Amniotic stem cell (primary cell): Measurements from ENCODE around the gene NEURL2.

Experiments
- DNase-seq: peaks from one replicate; lab custom pipeline; 2025; lab: John Stamatoyannopoulos, UW

The NEURL2 gene

DNA sequence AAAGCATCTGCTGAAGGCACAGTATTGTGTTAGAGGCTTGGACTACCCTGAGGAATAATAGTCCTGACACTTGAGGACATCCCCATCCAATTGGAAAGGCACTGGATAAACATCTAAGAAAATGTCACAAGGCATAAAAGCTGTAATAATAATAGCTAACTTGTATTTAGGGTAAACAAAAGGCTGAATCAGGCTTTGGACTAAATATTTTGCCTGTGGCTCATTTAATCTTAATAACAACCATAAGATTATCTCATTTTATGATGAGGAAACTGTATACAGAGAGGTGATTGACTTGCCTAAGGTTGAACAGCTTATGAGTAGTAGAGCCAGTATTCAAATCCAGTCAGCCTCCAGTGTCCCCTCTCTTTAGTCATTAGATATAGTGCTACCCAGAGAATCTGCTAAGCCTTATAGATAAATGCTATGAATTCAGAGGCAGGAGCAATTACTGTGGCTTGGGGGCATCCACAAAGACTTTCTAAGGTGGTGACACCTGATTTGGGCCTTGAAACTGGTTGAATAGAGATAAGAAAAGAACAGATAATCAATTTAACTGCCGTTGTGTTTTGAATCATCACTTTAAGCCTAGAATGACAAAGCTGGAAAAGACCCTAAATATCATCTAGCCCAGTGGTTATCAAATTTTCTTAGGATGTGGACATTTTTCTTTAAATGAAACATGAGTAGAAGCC lies 17.5 kb downstream of the NEURL2 start:
- DNase-seq: no peak

DNA sequence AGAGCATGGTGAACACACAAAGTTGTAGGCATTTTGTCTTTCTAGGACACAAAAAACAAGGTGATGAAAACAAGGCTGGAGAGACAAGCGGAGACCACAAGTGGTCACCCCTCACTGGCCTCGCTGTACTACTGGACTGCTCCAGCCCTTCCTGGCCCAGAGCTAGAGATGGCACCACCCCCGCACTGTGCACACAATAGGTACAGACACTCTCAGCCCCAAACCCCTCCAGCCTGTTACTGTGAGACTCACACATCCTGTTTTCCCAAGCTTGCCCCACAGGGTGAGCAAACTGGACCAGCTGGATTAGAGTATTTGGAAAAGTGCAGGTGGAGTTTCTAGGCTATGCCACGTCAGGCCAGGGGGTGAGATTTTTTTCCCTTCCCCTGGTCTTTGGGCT lies 18.4 kb downstream of the NEURL2 start:
- no peak for DNase-seq

DNA sequence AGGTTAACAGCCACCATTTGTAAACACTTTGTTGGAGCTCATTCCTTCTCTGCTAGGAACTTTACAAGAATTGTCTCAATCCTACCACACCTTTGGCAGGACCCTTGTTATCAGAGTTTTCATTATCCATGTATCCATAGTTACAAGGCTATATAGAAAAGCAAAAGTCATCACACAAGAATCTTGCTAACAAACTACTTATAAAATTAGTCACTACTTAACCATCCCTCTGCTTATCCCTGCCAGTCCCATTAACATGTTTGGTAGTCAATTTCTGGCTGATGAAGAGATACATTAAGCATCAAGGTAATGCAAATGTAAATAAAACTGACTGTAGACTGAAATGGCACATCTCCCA lies 23.2 kb downstream of the NEURL2 start:
- DNase-seq: peak; percentile 10

DNA sequence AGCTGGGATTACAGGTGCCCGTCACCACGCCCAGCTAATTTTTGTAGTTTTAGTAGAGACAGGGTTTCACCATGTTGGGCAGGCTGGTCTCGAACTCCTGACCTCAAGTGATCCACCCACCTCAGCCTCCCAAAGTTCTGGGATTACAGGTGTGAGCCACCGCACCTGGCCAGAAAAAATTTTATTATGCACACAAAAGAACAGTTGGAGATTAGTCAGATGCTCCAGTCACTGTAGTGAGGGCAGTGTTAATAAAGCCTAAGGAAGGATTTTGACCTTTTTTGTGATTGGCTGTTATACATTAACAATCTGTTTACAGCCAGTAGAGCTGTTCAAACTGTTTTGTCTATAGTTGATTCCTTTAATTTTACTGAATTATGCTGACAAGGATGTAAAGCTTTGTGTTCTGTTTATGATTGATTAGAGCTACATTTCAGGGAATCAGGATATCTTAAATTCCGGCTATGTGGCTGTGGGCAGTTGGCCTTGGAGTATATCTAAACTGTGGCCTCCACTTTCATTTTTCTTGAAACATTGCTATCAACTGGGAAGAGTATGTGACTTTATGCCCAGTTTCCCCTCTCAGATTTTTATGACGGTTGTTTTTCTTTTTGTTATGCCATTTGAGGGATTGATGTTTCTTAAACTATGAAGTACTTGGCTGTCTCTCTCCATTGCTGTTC lies 23.7 kb downstream of the NEURL2 start:
- no peak for DNase-seq

DNA sequence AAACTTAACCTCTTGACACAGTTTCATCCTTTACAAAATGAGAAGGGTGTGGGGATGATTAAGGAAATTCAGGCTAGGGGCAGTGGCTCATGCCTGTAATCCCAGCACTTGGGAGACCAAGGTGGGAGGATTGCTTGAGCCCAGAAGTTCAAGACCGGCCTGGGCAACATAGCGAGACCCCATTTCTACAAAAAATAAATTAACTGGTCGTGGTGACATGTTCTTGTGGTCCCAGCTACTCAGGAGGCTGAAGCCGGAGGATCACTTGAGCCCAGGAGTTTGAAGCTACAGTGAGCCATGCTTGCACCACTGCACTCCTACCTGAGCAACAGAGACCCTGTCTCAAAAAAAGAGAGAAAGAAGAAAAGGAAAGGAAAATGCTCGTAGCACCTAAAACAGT lies 24.6 kb downstream of the NEURL2 start:
- no peak for DNase-seq

DNA sequence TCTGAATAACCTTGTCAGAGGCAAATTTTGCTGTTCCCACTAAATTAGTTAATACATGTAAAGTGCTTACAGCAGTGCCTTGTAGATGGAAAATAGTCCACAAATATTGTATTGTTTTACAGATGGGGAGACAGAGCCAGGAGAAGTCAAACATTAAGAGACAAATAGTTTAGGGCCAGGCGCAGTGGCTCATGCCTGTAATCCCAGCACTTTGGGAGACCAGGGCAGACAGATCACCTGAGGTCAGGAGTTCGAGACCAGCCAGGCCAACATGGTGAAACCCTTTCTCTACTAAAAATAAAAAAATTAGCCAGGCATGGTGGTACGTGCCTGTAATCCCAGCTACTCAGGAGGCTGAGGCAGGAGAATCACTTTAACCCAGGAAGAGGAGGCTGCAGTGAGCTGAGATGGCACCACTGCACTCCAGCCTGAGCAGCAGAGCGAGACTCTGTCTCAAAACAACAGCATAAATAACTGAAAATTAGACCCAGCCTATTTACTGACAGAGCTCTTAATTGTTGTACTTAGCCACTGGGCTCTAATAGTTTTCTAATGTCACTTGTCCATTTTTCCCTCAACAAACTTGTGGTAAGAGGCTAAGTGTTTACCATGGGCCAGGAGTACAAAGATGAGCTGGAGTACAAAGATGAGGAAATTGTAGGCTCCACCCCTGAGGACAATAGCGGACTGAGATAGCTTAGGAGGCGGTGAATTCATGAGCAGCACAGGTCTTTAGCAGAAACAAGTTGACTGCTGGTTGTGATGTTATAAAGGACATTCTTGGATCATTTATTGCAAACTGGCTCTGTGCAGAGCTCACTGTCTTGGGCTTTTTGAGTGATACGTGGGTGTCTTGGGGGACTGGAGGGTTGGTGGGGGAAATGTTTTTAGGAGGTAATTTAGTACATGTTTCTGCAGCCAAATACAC lies 27.2 kb downstream of the NEURL2 start:
- DNase-seq: no peak

DNA sequence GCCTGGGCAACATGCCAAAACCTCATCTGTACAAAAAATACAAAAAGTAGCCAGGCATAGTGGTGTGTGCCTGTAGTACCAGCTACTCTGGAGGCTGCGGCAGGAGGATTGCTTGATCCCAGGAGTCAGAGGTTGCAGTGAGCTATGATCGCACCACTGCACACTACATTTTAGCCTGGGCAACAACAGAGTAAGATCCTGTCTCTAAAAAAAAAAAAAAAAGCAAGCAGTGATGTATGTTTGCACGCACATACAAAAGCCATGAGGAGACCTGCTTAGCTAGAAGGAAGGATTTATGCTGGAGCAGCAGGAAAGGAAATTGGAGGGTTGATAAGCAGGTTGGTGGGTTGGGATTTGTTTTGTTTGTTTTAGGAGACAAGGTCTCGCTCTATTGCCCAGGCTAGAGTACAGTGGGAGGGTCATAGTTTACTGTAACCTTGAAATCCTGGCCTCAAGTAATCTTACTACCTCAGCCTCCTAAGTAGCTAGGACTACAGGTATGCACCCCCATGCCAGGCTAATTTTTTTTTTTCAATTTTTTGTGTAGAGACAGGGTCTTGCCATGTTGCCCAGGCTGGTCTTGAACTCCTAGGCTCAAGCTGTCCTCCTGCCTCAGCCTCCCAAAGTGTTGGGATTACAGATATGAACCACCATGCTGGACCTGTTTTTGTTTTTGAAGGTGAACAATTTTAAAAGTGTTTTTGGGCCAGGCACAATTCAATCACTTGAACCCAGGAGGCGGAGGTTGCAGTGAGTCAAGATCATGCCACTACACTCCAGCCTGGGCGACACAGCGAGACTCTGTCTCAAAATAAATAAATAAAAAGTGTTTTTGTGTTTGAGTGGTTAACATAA lies 29.6 kb downstream of the NEURL2 start:
- DNase-seq: no peak

DNA sequence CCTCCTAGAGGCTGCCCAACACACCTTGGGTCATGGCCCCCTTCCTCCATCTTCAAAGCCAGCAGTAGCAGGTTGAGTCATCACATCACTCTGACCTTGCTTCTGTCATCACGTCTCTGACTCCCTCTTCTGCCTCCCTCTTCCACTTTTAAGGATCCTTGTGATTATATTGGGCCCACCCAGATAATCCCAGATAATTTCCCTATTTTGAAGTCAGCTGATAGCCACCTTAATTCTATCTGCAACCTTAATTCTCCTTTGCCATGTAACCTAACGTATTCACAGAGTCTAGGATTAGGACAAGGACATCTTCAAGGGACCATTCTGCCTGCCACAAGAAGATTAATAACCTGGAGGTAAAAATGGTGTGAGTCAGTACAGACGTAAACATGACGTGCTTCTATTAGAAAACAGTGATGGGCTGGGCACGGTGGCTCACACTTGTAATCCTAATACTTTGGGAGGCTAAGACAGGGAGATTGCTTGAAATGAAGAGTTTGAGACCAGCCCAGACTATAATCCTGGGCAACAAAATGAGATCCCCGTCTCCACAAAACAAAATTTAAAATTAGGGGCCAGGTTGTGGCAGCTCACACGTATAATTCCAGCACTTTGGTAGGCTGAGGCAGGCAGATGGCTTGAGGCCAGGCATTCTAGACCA lies 30.3 kb downstream of the NEURL2 start:
- no peak for DNase-seq

DNA sequence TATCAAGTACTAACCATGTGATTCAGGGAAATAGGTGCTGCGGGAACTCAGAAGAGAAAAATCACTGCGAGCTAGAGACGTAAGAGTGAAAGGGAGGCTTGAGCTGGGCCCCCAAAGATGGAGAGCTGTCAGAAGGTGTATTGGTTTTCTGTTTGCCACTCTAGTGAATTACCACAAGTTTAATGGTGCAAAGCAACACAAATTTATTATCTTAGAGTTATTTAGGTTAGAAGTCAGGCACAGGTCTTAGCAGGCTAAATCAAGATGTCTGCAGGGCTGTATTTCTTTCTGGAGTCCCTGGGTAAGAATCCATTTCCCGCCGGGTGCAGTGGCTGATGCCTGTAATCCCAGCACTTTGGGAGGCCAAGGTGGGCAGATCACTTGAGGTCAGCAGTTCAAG lies 31.1 kb downstream of the NEURL2 start:
- no peak for DNase-seq

DNA sequence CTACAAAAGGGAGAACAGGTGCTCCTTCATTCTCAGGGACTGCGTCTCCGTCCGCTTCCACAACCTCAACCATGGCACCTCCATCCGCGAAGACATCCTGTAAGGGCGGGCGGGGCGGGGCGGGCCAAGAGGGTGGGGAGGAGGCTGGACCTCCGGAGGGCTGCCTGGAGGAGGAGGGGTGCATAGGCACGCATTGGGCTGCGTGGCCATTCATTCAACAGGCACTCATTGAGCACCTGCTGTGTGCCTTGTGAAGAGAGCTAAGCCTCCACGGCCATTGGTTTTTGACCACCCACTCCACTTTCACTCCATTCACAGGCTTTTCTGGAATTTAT lies 33.2 kb downstream of the NEURL2 start:
- no peak for DNase-seq

DNA sequence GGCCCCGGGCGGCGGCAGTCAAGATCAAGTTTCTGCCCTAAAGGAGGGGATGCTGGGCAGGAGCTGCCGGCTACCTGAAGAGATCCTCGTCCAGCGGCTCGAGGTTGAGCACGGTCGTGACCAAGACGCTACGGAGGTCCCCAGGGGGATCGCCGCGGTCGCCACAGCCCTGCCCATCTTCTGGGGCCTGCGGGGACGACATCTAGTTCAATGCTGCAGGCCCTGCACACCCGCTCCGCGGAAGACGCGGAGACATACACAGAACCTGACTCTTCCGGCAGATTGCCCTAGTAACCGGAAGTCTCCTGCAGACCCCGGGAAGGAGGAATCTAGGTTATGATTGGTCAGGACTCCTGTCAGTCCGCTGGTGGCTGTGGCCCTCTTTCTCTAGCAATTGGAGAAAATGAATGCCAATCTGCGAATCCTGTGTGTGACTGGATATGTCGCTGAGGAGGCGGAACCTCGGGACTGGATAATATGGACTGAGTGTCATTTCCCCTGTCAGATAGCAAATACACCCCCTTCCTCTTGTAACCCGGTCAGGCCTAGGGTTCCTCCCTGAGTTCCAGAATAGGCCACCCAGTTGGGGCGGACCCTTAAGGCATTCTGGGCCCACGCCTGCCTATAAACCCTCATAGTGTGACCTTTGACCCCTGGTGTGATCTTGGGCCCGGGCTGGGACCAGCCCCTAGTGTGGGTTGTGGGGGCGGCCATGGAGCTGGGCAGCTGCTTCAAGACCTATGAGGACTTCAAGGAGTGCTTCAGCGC lies 33.7 kb downstream of the NEURL2 start, which contains the start of the genes ACOT8 and ZSWIM3:
TSS of gene ACOT8 (minus strand) at position 279 of the 768 bp plus-strand sequence. CDS start at position 202, 77 bp downstream.
TSS of gene ZSWIM3 (plus strand) at position 501 of the 768 bp plus-strand sequence. CDS start at position 713, 212 bp downstream.
- peak; percentile 99 for DNase-seq

DNA sequence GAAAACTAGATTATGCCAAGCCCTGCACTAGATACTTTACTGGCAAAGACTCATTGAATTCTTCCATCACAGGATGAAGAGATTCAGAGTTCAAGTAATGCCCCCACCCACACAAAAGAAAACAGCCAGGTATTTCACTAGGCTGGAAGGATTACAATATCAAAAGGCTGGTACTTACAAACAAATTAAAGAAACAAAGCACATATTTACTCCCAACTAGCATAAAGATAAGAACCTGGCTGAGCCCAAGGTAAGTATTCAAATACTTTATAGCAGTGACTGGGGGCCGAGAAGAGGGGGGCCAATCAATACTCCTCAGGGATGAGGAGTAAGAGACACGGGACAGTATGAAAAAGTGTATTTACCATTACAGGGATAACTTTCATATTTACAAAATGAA lies 37.5 kb downstream of the NEURL2 start:
- DNase-seq: no peak

DNA sequence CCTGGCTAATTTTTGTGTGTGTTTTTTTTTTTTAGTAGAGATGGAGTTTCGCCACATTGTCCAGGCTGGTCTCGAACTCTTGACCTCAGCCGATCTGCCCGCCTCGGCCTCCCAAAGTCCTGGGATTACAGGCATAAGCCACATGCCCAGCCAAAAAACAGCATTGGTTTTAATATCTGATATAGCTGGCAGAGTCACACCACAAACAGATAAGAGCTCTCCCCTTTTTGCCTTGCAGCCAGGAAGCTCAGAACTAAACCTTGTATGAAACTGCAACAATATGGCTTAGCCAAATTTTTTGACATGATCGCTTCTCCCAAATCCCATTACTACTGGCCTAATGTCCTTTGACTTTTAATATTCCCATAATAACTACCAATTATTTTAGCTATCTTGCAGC lies 38.7 kb downstream of the NEURL2 start:
- DNase-seq: no peak

DNA sequence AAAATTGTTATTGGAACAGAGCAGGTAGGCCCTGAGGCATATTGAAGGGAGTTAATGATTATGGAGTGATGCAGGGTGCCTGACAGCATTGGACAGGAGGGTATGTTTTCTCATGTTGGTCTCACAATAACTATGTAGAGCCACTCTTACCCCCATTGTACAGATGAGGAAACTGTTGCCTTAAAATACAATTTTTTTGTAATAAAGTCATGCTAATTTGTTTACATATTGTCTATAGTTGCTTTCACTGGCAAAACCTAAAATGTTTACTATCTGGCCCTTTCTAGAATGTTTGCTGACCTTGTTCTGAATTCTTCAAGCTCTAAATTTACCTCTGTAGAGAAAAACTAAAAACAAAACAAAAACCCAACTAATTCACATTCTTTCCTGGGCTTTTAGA lies 39.5 kb downstream of the NEURL2 start:
- no peak for DNase-seq

DNA sequence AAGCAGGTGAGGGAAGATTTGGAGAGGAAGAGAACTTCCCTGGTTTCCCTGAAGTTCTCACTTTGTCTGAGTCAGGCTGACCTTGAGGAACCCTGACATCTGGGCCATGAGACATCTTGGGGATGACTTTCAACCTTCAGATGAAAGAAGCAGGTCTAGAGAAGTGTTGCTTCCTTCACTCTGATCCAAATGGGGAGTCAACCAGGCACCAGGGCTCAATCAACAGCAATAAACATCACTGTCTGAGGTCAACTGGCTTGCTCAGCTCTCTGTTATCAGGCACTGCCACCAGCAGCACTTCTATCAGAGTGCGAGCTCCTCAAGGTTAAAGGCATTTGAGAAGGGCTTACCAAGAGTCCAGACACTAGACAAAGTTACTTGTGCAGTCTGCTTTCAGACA lies 40.1 kb downstream of the NEURL2 start:
- DNase-seq: no peak

DNA sequence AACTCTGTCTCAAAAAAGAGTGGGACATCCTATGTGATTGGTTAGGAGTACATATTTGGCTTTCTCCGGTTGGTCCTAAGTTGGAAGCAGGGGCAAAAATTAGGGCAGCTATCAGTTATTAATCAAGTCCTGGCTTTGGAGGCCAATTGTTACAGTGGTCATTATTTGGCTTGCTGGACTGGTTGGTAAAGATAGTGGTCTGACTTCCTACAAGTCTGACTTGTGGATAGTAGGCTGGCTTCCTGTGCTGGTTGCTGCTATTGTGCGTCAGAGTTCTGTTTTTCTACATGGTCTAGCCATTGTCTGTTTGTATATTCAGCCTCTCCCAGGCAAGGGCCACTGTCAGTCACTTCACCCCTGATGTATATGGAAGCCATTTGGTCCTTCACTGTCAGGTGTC lies 40.8 kb downstream of the NEURL2 start:
- no peak for DNase-seq

DNA sequence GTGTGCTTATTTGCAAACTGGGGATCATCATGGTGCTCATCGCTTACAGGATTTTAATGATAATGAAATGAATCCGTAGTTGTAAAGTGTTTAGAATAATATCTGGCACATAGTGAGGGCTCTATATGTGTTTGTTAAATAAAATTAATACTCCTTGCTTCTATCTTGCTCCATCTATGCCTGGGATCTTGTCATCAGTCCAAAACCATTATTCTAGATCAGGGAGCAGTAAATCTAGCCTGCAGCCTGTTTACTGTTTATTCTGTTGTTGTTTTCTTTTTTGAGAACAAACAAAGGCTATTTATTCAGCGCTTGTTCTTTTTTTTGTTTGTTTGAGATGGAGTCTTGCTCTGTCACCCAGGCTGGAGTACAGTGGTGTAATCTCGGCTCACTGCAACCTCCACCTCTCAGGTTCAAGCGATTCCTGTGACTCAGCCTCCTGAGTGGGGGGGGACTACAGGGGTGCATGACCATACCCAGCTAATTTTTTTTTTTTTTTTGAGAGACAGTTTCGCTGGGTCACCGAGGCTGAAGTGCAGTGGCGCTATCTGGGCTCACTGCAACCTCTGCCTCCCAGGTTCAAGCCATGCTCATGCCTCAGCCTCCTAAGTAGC lies 41.9 kb downstream of the NEURL2 start:
- DNase-seq: no peak

DNA sequence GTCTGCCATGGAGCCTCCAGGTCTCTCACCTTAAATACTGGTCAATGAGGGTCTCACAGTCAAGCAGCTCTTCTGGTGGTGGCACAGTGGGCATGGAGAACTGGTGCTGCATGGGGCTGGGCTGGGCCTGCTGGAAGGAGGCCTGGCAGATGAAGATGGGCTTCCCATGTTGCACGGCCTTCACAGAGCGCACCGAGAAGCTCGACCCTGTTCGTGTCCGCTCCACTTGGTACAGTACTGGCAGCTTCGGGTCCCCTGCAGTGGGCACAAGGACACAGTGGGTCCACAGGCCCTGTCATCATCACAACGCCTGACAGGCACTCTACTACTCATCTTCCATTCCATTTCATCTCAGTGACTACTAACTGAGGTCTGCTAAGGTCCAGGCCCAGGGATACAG lies 42.6 kb downstream of the NEURL2 start:
- DNase-seq: no peak

DNA sequence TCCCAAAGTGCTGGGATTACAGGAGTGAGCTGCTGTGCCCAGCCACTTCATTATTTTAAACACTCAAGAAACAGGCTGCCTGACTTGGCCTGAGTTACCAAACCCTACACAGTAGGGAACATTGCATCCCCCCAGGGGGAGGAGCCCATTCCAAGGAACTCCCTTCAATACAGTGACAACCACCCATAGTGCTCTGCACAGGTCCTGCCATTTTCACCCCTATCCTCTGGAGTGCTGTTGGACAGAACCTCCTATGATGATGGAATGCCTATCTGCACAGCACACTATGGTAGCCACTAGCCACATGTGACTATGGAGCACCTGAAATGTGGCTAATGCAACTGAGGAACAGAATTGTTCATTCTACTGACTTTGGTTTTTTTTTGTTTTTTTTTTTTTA lies 45.6 kb downstream of the NEURL2 start:
- DNase-seq: no peak

DNA sequence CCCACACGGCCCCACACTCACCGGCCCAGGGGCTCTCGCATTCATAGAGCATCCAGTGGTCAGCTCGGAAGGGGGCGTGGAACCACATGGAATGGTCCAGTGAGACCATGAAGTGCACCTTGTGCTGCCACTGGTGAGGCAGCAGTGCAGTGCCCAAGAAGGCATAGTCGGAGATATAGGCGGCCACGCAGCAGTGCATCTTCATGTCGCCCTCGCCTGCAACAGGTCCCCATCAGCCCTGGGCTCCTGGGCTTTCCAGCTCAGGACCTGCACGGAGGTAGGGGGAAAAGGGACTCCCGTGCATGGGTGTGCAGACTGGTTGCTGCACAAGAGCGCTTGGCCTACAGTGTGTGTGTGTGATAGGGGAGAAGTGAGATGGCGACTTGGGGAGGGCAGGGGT lies 47.5 kb downstream of the NEURL2 start:
- no peak for DNase-seq
